SK-N-SH (cell line): ENCODE measurements around the gene PCP4.

Experiments used
- CHD2 ChIP-seq: fragments of 150-350 bp; IDR thresholded peaks from 2 replicates; pipeline ENCODE4 v1.6.1; 2018; ENCODE audit warnings: low read length; ENCODE audit not compliant: partially characterized antibody
- EP300 ChIP-seq, 2 experiments: IDR thresholded peaks; 2 replicates each; pipeline versions ENCODE4 v1.4.0 to v1.6.1; 2012; ENCODE audit warnings: borderline replicate concordance in 1 of 2, low read depth in 1 of 2, low read length in 1 of 2
- MXI1 ChIP-seq: IDR thresholded peaks from 2 replicates; pipeline ENCODE4 v1.6.1; 2012; ENCODE audit warnings: mild to moderate bottlenecking, low read depth, low read length, improper control_type of control experiment
- TAF1 ChIP-seq: IDR thresholded peaks from 2 replicates; pipeline ENCODE4 v1.6.1; 2012; ENCODE audit warnings: low read depth, mild to moderate bottlenecking, low read length, moderate library complexity, borderline replicate concordance
- YY1 ChIP-seq: IDR thresholded peaks from 2 replicates; pipeline ENCODE4 v1.4.0; 2012; ENCODE audit warnings: low read depth, mild to moderate bottlenecking
- ZBTB33 ChIP-seq: IDR thresholded peaks from 2 replicates; pipeline ENCODE4 v1.4.0; 2012; ENCODE audit warnings: low read depth, borderline replicate concordance
- TF ChIP-seq, protein P1 (sequence below): fragments of 200-600 bp; sonication (generic); IDR thresholded peaks from 2 replicates; pipeline ENCODE4 v1.6.1; 2017; ENCODE audit warnings: antibody characterized with exemption, mild to moderate bottlenecking, moderate library complexity
- TF ChIP-seq, protein P2 (sequence below): IDR thresholded peaks from 2 replicates; pipeline ENCODE4 v1.4.0; 2012; ENCODE audit warnings: low read depth, borderline replicate concordance

DNA sequence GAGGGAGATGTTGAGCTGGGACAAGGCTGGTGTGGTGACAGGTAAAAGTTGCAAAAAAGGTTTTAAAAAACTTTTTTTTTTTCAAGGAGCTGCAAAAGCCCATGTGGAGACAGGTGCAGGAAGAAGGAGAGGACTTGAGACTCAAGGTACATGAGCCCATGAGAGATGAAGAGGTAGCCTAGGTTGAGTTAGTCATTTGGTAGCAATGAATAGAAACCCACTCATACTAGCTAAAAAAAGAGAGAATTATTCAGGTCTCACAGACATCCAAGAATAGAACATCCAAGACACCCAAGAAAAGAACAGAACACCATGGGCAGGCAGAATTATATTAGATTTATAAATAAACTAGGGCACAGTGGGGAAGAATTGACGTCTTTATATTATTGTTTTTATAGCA is 65.1 kb downstream of the PCP4 start:
- no peak for TF ChIP-seq MXI1
- no peak for TF ChIP-seq ZBTB33
- no peak for TF ChIP-seq TAF1
- TF ChIP-seq, protein P1, sequence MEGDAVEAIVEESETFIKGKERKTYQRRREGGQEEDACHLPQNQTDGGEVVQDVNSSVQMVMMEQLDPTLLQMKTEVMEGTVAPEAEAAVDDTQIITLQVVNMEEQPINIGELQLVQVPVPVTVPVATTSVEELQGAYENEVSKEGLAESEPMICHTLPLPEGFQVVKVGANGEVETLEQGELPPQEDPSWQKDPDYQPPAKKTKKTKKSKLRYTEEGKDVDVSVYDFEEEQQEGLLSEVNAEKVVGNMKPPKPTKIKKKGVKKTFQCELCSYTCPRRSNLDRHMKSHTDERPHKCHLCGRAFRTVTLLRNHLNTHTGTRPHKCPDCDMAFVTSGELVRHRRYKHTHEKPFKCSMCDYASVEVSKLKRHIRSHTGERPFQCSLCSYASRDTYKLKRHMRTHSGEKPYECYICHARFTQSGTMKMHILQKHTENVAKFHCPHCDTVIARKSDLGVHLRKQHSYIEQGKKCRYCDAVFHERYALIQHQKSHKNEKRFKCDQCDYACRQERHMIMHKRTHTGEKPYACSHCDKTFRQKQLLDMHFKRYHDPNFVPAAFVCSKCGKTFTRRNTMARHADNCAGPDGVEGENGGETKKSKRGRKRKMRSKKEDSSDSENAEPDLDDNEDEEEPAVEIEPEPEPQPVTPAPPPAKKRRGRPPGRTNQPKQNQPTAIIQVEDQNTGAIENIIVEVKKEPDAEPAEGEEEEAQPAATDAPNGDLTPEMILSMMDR, result no peak
- TF ChIP-seq EP300 (IDR thresholded peaks at IDR 0.05; ENCODE audit: borderline replicate concordance in 1 of 2, low read depth in 1 of 2, low read length in 1 of 2), result no peak
- TF ChIP-seq, protein P2, sequence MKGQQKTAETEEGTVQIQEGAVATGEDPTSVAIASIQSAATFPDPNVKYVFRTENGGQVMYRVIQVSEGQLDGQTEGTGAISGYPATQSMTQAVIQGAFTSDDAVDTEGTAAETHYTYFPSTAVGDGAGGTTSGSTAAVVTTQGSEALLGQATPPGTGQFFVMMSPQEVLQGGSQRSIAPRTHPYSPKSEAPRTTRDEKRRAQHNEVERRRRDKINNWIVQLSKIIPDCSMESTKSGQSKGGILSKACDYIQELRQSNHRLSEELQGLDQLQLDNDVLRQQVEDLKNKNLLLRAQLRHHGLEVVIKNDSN, result no peak
- no peak for TF ChIP-seq YY1
- no peak for TF ChIP-seq CHD2
